Breast epithelium (tissue), 3 donors: ENCODE measurements around the gene DEDD2.

Experiments used
- CTCF ChIP-seq, 3 donors: fragments of 450-650 bp; IDR thresholded peaks; one replicate each; pipeline ENCODE4 v1.5.1; 2016 to 2017; ENCODE audit warnings: antibody characterized with exemption in 3 of 3, mild to moderate bottlenecking in 3 of 3, moderate library complexity in 3 of 3
- POLR2A ChIP-seq: fragments of 450-650 bp; IDR thresholded peaks from one replicate; pipeline ENCODE4 v1.6.1; 2016; ENCODE audit warnings: antibody characterized with exemption, mild to moderate bottlenecking, moderate library complexity
- POLR2AphosphoS5 ChIP-seq, 3 donors: sonication (generic); formaldehyde crosslinking; IDR thresholded peaks; one replicate each; pipeline ENCODE4 v1.6.1; 2017; ENCODE audit warnings: antibody characterized with exemption in 3 of 3

- TF ChIP-seq CTCF (IDR thresholded peaks at IDR 0.05) (no peak), POLR2A (no peak), POLR2AphosphoS5 (IDR thresholded peaks at IDR 0.05) (peak in 2 of 3 donors; percentile 8 to 34)
Measured at GRCh38 chr19:42255766-42256745, 38.6 kb upstream of the DEDD2 start.
